HCT116 (cell line): Measurements from ENCODE around the gene STAM2. TPM values are rescaled to one million over a fixed set of nuclear protein-coding genes. Genes with fewer than 3 reads are reported as not detected.

Experiments
- ATAC-seq: fragments of 200-7000 bp; cut with Tn5 transposase; 2 replicates; pipeline ENCODE4 v1.9.1; 2020; ENCODE audit warnings: mild to moderate bottlenecking, moderate library complexity
- BruUV-seq: library from RNA; stranded (reverse); fragments of 400-500 nt; replicated peaks from 2 replicates; lab custom pipeline; 2021; lab: Mats Ljungman, UMichigan
- CTCF ChIA-PET: fragments of 300-600 bp; sonication (Branson Sonifier 250); formaldehyde crosslinking; loops from one replicate; lab custom pipeline; 2021; ENCODE audit warnings: antibody characterized with exemption; lab: Charles Lee
- POLR2A ChIA-PET: fragments of 300-600, 350-600 bp; sonication (Branson Sonifier 250); formaldehyde crosslinking; loops from one replicate; lab custom pipeline; 2021; ENCODE audit warnings: antibody characterized with exemption; lab: Charles Lee
- RAD21 ChIA-PET, 2 experiments: fragments of 300-600 bp; sonication (Branson Sonifier 250); formaldehyde crosslinking; loops; one replicate each; lab custom pipeline; 2023; ENCODE audit warnings: low total read pairs in 2 of 2; ENCODE audit not compliant: uncharacterized antibody in 2 of 2, unreplicated experiment in 2 of 2, low non-redundant PET in 1 of 2; lab: Charles Lee
- DNase-seq: peaks from one replicate; pipeline ENCODE4 v3.0.0-alpha.2; 2010; ENCODE audit warnings: low read depth, low spot score
- H2AFZ ChIP-seq: fragments of 200-600 bp; shearing (Covaris generic), sonication (generic); 2 replicates; pipeline ENCODE4 v1.6.1; 2017; ENCODE audit warnings: low read depth, mixed run types, mixed read lengths, antibody characterized with exemption, low read length; ENCODE audit not compliant: poor library complexity, severe bottlenecking
- H3K27ac ChIP-seq: 2 replicates; pipeline ENCODE4 v1.5.1; 2012; ENCODE audit warnings: low read depth, low read length
- H3K27me3 ChIP-seq: fragments of 200-600 bp; sonication (generic); 2 replicates; pipeline ENCODE4 v1.6.1; 2016; ENCODE audit warnings: mixed run types, low read length, mixed read lengths; ENCODE audit not compliant: insufficient read depth
- H3K36me3 ChIP-seq, 2 experiments: fragments of 200-500 bp in 1 of 2; fragments of 200-600 bp in 1 of 2; sonication (Bioruptor generic) in 1 of 2; sonication (generic) in 1 of 2; 2 replicates each; pipeline versions ENCODE4 v1.5.1 to v1.6.1; 2014 to 2016; ENCODE audit warnings: low read length in 2 of 2, inconsistent platforms in 1 of 2, mixed read lengths in 1 of 2, mixed run types in 1 of 2; ENCODE audit not compliant: insufficient read depth in 2 of 2, control insufficient read depth in 1 of 2
- H3K4me1 ChIP-seq, 2 experiments: fragments of 200-600 bp in 1 of 2; sonication (generic) in 1 of 2; 2 replicates each; pipeline versions ENCODE4 v1.5.1 to v1.6.1; 2012 to 2017; ENCODE audit warnings: low read length in 2 of 2, inconsistent platforms in 1 of 2, mild to moderate bottlenecking in 1 of 2, mixed read lengths in 1 of 2, mixed run types in 1 of 2, moderate library complexity in 1 of 2; ENCODE audit not compliant: insufficient read depth in 2 of 2, control insufficient read depth in 1 of 2
- H3K4me2 ChIP-seq: fragments of 200-600 bp; sonication (generic); 2 replicates; pipeline ENCODE4 v1.6.1; 2017; ENCODE audit warnings: mixed run types, low read length, mixed read lengths
- H3K4me3 ChIP-seq, 2 experiments: fragments of 200-600 bp in 1 of 2; sonication (generic) in 1 of 2; replicated peaks in 1 of 2; 2 replicates each; pipeline ENCODE4 v1.5.1; 2011 to 2016; ENCODE audit warnings: low read length in 2 of 2, control low read depth in 1 of 2, low read depth in 1 of 2, mild to moderate bottlenecking in 1 of 2, mixed read lengths in 1 of 2, mixed run types in 1 of 2
- H3K79me2 ChIP-seq: fragments of 200-600 bp; sonication (generic); 2 replicates; pipeline ENCODE4 v1.6.1; 2017; ENCODE audit warnings: mild to moderate bottlenecking, mixed run types, low read length, moderate library complexity, mixed read lengths; ENCODE audit not compliant: insufficient read depth
- H3K9ac ChIP-seq: fragments of 200-600 bp; sonication (generic); 2 replicates; pipeline ENCODE4 v1.6.1; 2016; ENCODE audit warnings: low read length, mixed read lengths
- H3K9me2 ChIP-seq: fragments of 200-600 bp; sonication (generic), shearing (Covaris generic); 2 replicates; pipeline ENCODE4 v1.6.1; 2017; ENCODE audit warnings: mixed run types, mild to moderate bottlenecking, moderate library complexity; ENCODE audit not compliant: insufficient read depth
- H3K9me3 ChIP-seq, 2 experiments: fragments of 200-500 bp in 1 of 2; fragments of 200-600 bp in 1 of 2; sonication (Bioruptor generic) in 1 of 2; sonication (generic) in 1 of 2; 2 replicates each; pipeline ENCODE4 v1.6.1; 2014 to 2017; ENCODE audit warnings: low read length in 2 of 2, mixed read lengths in 2 of 2, inconsistent platforms in 1 of 2, low read depth in 1 of 2, mild to moderate bottlenecking in 1 of 2, mixed run types in 1 of 2, moderate library complexity in 1 of 2; ENCODE audit not compliant: control insufficient read depth in 1 of 2, insufficient read depth in 1 of 2
- H4K20me1 ChIP-seq: fragments of 200-600 bp; sonication (generic), shearing (Covaris generic); 2 replicates; pipeline ENCODE4 v1.6.1; 2017; ENCODE audit warnings: mixed run types, mild to moderate bottlenecking, moderate library complexity; ENCODE audit not compliant: insufficient read depth
- CBX3 ChIP-seq: IDR thresholded peaks from 2 replicates; pipeline ENCODE4 v1.6.1; 2012; ENCODE audit warnings: low read depth
- CEBPB ChIP-seq: IDR thresholded peaks from 2 replicates; pipeline ENCODE4 v1.6.1; 2012; ENCODE audit warnings: low read depth
- EGR1 ChIP-seq: IDR thresholded peaks from 2 replicates; pipeline ENCODE4 v1.6.1; 2012; ENCODE audit warnings: low read depth
- EZH2 ChIP-seq: fragments of 200-600 bp; sonication (generic); IDR thresholded peaks from 2 replicates; pipeline ENCODE4 v1.6.1; 2017; ENCODE audit warnings: antibody characterized with exemption, mixed run types
- FOSL1 ChIP-seq: IDR thresholded peaks from 2 replicates; pipeline ENCODE4 v1.6.1; 2012; ENCODE audit warnings: low read depth
- JUND ChIP-seq: IDR thresholded peaks from 2 replicates; pipeline ENCODE4 v1.6.1; 2012
- RAD21 ChIP-seq: IDR thresholded peaks from 2 replicates; pipeline ENCODE4 v1.6.1; 2012; ENCODE audit warnings: low read depth, mild to moderate bottlenecking
- SIN3A ChIP-seq: IDR thresholded peaks from 2 replicates; pipeline ENCODE4 v1.6.1; 2012; ENCODE audit warnings: low read depth
- SP1 ChIP-seq: IDR thresholded peaks from 2 replicates; pipeline ENCODE4 v1.6.1; 2012; ENCODE audit warnings: low read depth
- SRF ChIP-seq: IDR thresholded peaks from 2 replicates; pipeline ENCODE4 v1.6.1; 2012; ENCODE audit warnings: low read depth
- TCF7L2 ChIP-seq: IDR thresholded peaks from 2 replicates; pipeline ENCODE4 v1.7.0; 2011; ENCODE audit warnings: borderline replicate concordance, inconsistent platforms; ENCODE audit not compliant: insufficient read depth, insufficient read length; ENCODE audit errors: extremely low read depth
- ZBTB33 ChIP-seq: IDR thresholded peaks from 2 replicates; pipeline ENCODE4 v1.6.1; 2011; ENCODE audit warnings: mild to moderate bottlenecking, low read length, moderate library complexity; ENCODE audit not compliant: insufficient replicate concordance; ENCODE audit errors: extremely low read depth
- ZFX ChIP-seq: fragments of 450-650 bp; IDR thresholded peaks from 2 replicates; pipeline ENCODE4 v1.6.1; 2017
- intact Hi-C: fragments of 100-400 bp; cut with micrococcal nuclease; formaldehyde crosslinking; loops from 2 replicates; pipeline ENCODE4 v1.10.0; 2022
- total RNA-seq: library from RNA; stranded (reverse); gene quantifications from one replicate; pipeline ENCODE4 v1.2.1, GENCODE V29; 2021; ENCODE audit not compliant: unreplicated experiment
- TF ChIP-seq, protein P1 (sequence below): IDR thresholded peaks from 2 replicates; pipeline ENCODE4 v1.6.1; 2012; ENCODE audit warnings: low read depth
- TF ChIP-seq, protein P2 (sequence below): IDR thresholded peaks from 2 replicates; pipeline ENCODE4 v1.6.1; 2012

STAM2 gene
- total RNA-seq, 1 experiment from 2014 or later, result 19.2 TPM

DNA sequence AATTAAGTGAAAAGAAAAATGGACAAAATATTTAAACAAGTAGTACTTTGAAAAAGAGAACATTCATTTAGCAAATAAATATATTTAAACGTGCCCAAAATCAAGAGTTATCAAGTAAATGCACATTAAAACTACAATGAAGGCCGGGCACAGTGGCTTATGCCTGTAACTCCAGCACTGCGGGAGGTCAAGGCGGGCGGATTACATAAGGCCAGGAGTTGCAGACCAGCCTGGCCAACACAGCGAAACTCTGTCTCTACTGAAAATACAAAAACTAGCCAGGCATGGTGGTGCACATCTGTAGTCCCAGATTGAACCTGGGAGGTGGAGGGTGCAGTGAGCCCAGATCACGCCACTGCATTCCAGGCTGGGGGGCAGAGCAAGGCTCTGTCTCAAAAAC, 9.8 kb downstream of the STAM2 start:
- intact Hi-C loops, result no loop called here
- Histone ChIP-seq H4K20me1 (no peaks in the 10 kb centered on the region), H3K4me1 (no peaks in the 10 kb centered on the region), H3K4me3 (no peak overlapping the region), H3K4me2 (no peak overlapping the region), H3K27me3 (no peaks in the 10 kb centered on the region), H3K9me2 (no peaks in the 10 kb centered on the region), H3K36me3 (no peaks in the 10 kb centered on the region), H3K9ac (no peak overlapping the region), H3K27ac (no peak overlapping the region), H2AFZ (no peak overlapping the region), H3K79me2 (peaks cover 55% of the 10 kb centered on the region), H3K9me3 (no peaks in the 10 kb centered on the region)
- no peak for DNase-seq
- TF ChIP-seq, protein P1, sequence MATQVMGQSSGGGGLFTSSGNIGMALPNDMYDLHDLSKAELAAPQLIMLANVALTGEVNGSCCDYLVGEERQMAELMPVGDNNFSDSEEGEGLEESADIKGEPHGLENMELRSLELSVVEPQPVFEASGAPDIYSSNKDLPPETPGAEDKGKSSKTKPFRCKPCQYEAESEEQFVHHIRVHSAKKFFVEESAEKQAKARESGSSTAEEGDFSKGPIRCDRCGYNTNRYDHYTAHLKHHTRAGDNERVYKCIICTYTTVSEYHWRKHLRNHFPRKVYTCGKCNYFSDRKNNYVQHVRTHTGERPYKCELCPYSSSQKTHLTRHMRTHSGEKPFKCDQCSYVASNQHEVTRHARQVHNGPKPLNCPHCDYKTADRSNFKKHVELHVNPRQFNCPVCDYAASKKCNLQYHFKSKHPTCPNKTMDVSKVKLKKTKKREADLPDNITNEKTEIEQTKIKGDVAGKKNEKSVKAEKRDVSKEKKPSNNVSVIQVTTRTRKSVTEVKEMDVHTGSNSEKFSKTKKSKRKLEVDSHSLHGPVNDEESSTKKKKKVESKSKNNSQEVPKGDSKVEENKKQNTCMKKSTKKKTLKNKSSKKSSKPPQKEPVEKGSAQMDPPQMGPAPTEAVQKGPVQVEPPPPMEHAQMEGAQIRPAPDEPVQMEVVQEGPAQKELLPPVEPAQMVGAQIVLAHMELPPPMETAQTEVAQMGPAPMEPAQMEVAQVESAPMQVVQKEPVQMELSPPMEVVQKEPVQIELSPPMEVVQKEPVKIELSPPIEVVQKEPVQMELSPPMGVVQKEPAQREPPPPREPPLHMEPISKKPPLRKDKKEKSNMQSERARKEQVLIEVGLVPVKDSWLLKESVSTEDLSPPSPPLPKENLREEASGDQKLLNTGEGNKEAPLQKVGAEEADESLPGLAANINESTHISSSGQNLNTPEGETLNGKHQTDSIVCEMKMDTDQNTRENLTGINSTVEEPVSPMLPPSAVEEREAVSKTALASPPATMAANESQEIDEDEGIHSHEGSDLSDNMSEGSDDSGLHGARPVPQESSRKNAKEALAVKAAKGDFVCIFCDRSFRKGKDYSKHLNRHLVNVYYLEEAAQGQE, result no peak
- TF ChIP-seq ZFX (no peak), CBX3 (no peak), SRF (no peak), SIN3A (no peak), EGR1 (no peak)
- ChIA-PET RAD21 (no interaction called here), CTCF (no interaction called here), POLR2A (no interaction called here)
- BruUV-seq, result no TSS peak
- ATAC-seq, result no peak

DNA sequence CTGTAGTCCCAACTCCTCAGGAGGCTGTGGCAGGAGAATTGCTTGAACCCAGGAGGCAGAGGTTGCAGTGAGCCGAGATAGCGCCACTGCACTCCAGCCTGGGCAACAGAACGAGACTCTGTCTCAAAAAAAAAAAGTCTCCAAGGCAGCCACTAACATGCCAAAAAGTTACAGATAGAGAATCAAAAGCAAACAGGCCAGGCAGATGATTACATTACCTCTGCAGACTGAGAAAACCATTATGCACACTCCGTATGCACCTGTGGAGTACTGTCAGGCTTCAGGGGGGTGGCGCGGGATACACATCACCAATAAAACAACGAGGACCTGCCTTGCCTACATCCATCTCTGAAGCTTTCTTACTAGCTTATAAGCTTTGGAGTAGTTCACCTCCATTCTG, 10.3 kb downstream of the STAM2 start:
- ChIA-PET POLR2A (no interaction called here), RAD21 (no interaction called here), CTCF (no interaction called here)
- H3K9me2 ChIP-seq, result no peaks in the 10 kb centered on the region
- peaks cover 55% of the 10 kb centered on the region for H3K79me2 ChIP-seq
- H3K9me3 ChIP-seq, result no peaks in the 10 kb centered on the region
- no peaks in the 10 kb centered on the region for H4K20me1 ChIP-seq
- no peak for ATAC-seq
- BruUV-seq, result no TSS peak
- no peaks in the 10 kb centered on the region for H3K36me3 ChIP-seq
- H3K9ac ChIP-seq, result no peak overlapping the region
- no peak overlapping the region for H3K27ac ChIP-seq
- H2AFZ ChIP-seq, result no peak overlapping the region
- no peaks in the 10 kb centered on the region for H3K27me3 ChIP-seq
- H3K4me2 ChIP-seq, result no peak overlapping the region
- no peak for TF ChIP-seq RAD21
- no peak for TF ChIP-seq ZBTB33
- no peak for TF ChIP-seq JUND
- TF ChIP-seq, protein P2, sequence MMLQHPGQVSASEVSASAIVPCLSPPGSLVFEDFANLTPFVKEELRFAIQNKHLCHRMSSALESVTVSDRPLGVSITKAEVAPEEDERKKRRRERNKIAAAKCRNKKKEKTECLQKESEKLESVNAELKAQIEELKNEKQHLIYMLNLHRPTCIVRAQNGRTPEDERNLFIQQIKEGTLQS, result no peak
- TF ChIP-seq EGR1, result no peak
- TF ChIP-seq SIN3A, result no peak
- no peak for TF ChIP-seq CBX3
- no peak for TF ChIP-seq CEBPB
- TF ChIP-seq FOSL1, result no peak
- TF ChIP-seq SP1, result no peak
- TF ChIP-seq SRF, result no peak
- no peak for TF ChIP-seq EZH2
- TF ChIP-seq TCF7L2, result no peak
- intact Hi-C loops, result no loop called here
- no peaks in the 10 kb centered on the region for H3K4me1 ChIP-seq
- no peak overlapping the region for H3K4me3 ChIP-seq
- DNase-seq, result no peak
